ENCODE measurements around the gene SURF2. TPM values are rescaled to one million over a fixed set of nuclear protein-coding genes. Genes with fewer than 3 reads are reported as not detected.

SURF2 gene
- total RNA-seq, 2 experiments from 2014 or later = 19.0 to 19.7 TPM

- Histone ChIP-seq H3K9me3 (ENCODE audit: low read length) (no peaks in the 10 kb centered on the region), H3K4me1 (ENCODE audit: insufficient read depth, low read length, poor library complexity, severe bottlenecking) (peaks cover 39% of the 10 kb centered on the region), H3K9me2 (ENCODE audit: insufficient read depth, low read length) (no peaks in the 10 kb centered on the region), H3K79me2 (ENCODE audit: insufficient read depth, low read depth, low read length) (peaks cover 17% of the 10 kb centered on the region), H3K4me3 (ENCODE audit: low read depth, low read length, poor library complexity, severe bottlenecking) (peak within 1 kb of the TSS; percentile 86), H3K4me2 (ENCODE audit: low read length) (peak within 1 kb of the TSS; percentile 85), H3K27ac (ENCODE audit: low read depth, low read length, poor library complexity, severe bottlenecking) (peak within 1 kb of the TSS; percentile 61), H2AFZ (ENCODE audit: low read length) (0 out of 2 replicates have a peak within 1 kb of the TSS, but pooled peaks have one; percentile 32), H4K20me1 (ENCODE audit: insufficient read depth, low read length) (peaks cover 11% of the 10 kb centered on the region; the same call in 1 of the 2 replicates), H3K36me3 (ENCODE audit: insufficient read depth, low read length) (peaks cover 83% of the 10 kb centered on the region)
- DNase-seq (ENCODE audit: low spot score) = peak; percentile 94
- BruUV-seq (replicated peaks) = no TSS peak
- CTCF ChIA-PET (ENCODE audit: unreplicated experiment) = no interaction called here
- POLR2A ChIA-PET = interaction anchor here (0.7 to 1.4 kb wide), 2 partner anchors 12 to 30 kb away, joined by 3 read pairs; partner anchors contain the start of genes MED22 and RPL7A
- TF ChIP-seq CTCF (conservative IDR thresholded peaks at IDR 0.05; ENCODE audit: low read length) (no peak), EZH2phosphoT487 (IDR thresholded peaks at IDR 0.05; ENCODE audit: borderline replicate concordance, low read depth, low read length) (no peak)
- intact Hi-C loops (cut with micrococcal nuclease; ENCODE audit: unreplicated experiment) = loop anchor here (2.0 kb wide), 1 partner anchor 39 kb away; no protein-coding TSS in a partner anchor
These were observed 20.2 kb upstream of the SURF2 start, which contains the start of gene SURF6 for GRCh38 chr9:133335924-133336811. Gene SURF6 (minus strand): TSS chr9:133336188. CDS start chr9:133336132, 56 bp downstream.

GRCh38 chr9:133339641-133340040, 16.7 kb upstream of the SURF2 start:
- Histone ChIP-seq H3K9me2 (ENCODE audit: insufficient read depth, low read length) (no peaks in the 10 kb centered on the region), H3K4me2 (ENCODE audit: low read length) (no peak overlapping the region), H3K4me3 (ENCODE audit: low read depth, low read length, poor library complexity, severe bottlenecking) (no peak overlapping the region), H4K20me1 (ENCODE audit: insufficient read depth, low read length) (peaks cover 6% of the 10 kb centered on the region; the same call in 1 of the 2 replicates), H3K4me1 (ENCODE audit: insufficient read depth, low read length, poor library complexity, severe bottlenecking) (peaks cover 33% of the 10 kb centered on the region), H3K9me3 (ENCODE audit: low read length) (no peaks in the 10 kb centered on the region), H3K27ac (ENCODE audit: low read depth, low read length, poor library complexity, severe bottlenecking) (peak overlapping the region; percentile 41), H3K79me2 (ENCODE audit: insufficient read depth, low read depth, low read length) (peaks cover 13% of the 10 kb centered on the region), H3K36me3 (ENCODE audit: insufficient read depth, low read length) (peaks cover 83% of the 10 kb centered on the region), H2AFZ (ENCODE audit: low read length) (no peak overlapping the region)
- TF ChIP-seq CTCF (conservative IDR thresholded peaks at IDR 0.05; ENCODE audit: low read length) (no peak), EZH2phosphoT487 (IDR thresholded peaks at IDR 0.05; ENCODE audit: borderline replicate concordance, low read depth, low read length) (no peak)
- BruUV-seq (replicated peaks) = no TSS peak
- DNase-seq (ENCODE audit: low spot score) = no peak
- CTCF ChIA-PET (ENCODE audit: unreplicated experiment) = no interaction called here
- POLR2A ChIA-PET = interaction anchor here (0.9 kb wide), 1 partner anchor 120 kb away, joined by 4 read pairs; the partner anchor contains the start of gene CACFD1
- intact Hi-C loops (cut with micrococcal nuclease; ENCODE audit: unreplicated experiment) = no loop called here
